Esophagus squamous epithelium (tissue), 5 donors: ENCODE measurements around the gene PLCB1. TPM values are rescaled to one million over a fixed set of nuclear protein-coding genes. Genes with fewer than 3 reads are reported as not detected.
"Not testable (repeated sequence)": the region's sequence is repeated elsewhere in the genome, so short reads cannot be mapped to it uniquely, and the experiment has no call there.

Experiments used
- DNase-seq: peaks from one replicate; lab custom pipeline; 2025; lab: John Stamatoyannopoulos, UW
- H3K27ac ChIP-seq, 4 donors: fragments of 200-600 bp; sonication (generic); one replicate each; pipeline ENCODE4 v1.5.1; 2016 to 2019; ENCODE audit warnings: mild to moderate bottlenecking in 1 of 4
- H3K27me3 ChIP-seq, 4 donors: fragments of 200-600 bp; sonication (generic); 1 replicate in 3 of 4; 2 replicates in 1 of 4; pipeline versions ENCODE4 v1.5.1 to v1.6.0; 2017 to 2021; ENCODE audit warnings: antibody characterized with exemption in 1 of 4
- H3K36me3 ChIP-seq, 3 donors: fragments of 200-600 bp; sonication (generic); one replicate each; pipeline ENCODE4 v1.5.1; 2016 to 2019
- H3K4me1 ChIP-seq, 3 donors: fragments of 200-600 bp; sonication (generic); one replicate each; pipeline ENCODE4 v1.5.1; 2017 to 2019
- H3K4me3 ChIP-seq, 4 donors: fragments of 200-600 bp; sonication (generic); 1 replicate in 3 of 4; 2 replicates in 1 of 4; pipeline ENCODE4 v1.5.1; 2016 to 2019; ENCODE audit warnings: mild to moderate bottlenecking in 2 of 4, moderate library complexity in 1 of 4
- H3K9me3 ChIP-seq, 3 donors: fragments of 200-600 bp; sonication (generic); one replicate each; pipeline ENCODE4 v1.5.1; 2016 to 2019
- CTCF ChIP-seq, 6 experiments: fragments of 450-650 bp in 4 of 6; fragments of 200-600 bp in 2 of 6; sonication (generic) in 2 of 6; IDR thresholded peaks; one replicate each; pipeline ENCODE4 v1.5.1; 2016 to 2019; ENCODE audit warnings: antibody characterized with exemption in 6 of 6, mild to moderate bottlenecking in 4 of 6, moderate library complexity in 4 of 6
- POLR2A ChIP-seq, 4 donors: fragments of 450-650 bp; IDR thresholded peaks; one replicate each; pipeline ENCODE4 v1.6.1; 2017; ENCODE audit warnings: antibody characterized with exemption in 4 of 4, mild to moderate bottlenecking in 4 of 4, moderate library complexity in 3 of 4
- WGBS, 2 donors: methylation state at CpG; one replicate each; pipeline ENCODE4 v1.1.5; 2018; 5-methylcytosine and 5-hydroxymethylcytosine counted together
- intact Hi-C: fragments of 100-400 bp; cut with DNase I; formaldehyde crosslinking; loops from one replicate; pipeline ENCODE4 v1.15.0; 2022
- total RNA-seq, 4 donors: library from RNA; depleted of rRNA; stranded (reverse); fragments of >200 nt; gene quantifications; one replicate each; pipeline ENCODE4 v1.1.0, GENCODE V29; 2016
- donor health status: DM: yes; HTN: yes; CAD: no.

Gene PLCB1
- total RNA-seq, 4 donors from 2014 or later = 1.9 to 20.4 (median 5.0) TPM

DNA sequence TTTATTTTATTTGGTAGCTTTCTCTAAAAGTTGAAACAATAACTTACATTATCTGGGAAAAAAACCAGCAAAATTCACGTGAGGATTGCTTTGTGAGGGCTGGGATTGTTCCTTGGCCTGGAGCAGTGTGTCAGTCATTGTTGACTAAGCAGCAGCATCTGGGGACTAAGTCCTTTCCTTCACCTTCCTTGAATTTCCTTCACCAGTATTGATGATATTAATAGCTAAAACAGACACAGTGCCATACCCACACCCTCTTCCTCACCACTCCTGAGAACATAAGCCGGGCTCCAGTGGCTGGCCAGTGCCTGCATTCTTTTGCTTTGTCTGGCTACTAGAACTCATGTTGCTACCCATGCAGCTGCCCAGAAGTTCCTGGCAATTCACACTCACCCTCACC, 23.7 kb downstream of the PLCB1 start:
- H3K36me3 ChIP-seq = no peaks in the 10 kb centered on the region
- H3K27me3 ChIP-seq = no peaks in the 10 kb centered on the region
- DNase-seq = no peak
- H3K9me3 ChIP-seq = no peaks in the 10 kb centered on the region
- peak overlapping the region in 3 of 4 donors; percentile 39 to 69 (median 58) for H3K27ac ChIP-seq
- peaks cover 0 to 63% (median 45%) of the 10 kb centered on the region in 3 donors for H3K4me1 ChIP-seq
- WGBS, 2 donors = 43 to 45% methylated on average over 2 of the region's 2 CpGs
- H3K4me3 ChIP-seq = no peak overlapping the region
- intact Hi-C loops = no loop called here
- TF ChIP-seq POLR2A (IDR thresholded peaks at IDR 0.05) (no peak), CTCF (IDR thresholded peaks at IDR 0.05) (no peak)

DNA sequence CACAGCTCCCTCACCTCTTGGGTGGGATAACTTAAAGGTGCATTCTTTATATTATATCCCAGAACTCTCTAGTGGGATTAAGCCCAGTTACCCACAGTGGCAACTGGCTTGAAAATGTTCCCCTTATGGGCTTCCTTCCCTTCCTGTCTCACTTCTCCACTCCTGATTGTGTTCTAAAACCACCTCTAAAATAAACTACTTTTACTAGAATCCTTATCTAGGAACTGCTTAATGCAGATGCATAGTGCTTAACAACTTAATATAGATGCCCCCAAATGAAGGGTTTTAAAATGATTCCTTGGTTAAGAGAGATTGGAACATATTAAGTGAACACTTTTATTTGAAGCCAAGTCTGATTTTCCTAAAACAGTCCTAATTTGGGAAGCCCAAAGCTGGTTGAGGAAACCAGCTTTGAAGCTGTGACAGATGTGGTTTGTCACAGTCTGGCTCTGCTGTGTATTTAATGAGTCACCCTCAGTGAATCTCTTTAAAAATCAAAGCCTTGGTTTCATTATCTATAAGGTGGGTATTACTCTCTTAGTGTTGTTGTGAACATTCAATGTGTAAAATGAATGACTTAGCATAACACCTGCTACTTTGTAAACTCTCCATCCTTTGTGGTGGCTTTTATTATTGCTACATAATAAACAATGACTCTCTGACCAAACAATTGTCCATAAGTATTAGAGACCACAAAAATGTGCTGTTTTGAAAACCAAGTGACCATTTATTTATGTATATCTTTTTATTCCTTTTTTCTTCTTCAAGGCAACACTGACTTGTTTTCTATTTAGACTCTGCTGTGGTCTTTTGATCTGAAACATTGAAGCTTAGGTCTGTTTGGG, 24.4 kb downstream of the PLCB1 start:
- DNase-seq = no peak
- intact Hi-C loops = no loop called here
- Histone ChIP-seq H3K4me1 (peaks cover 0 to 61% (median 40%) of the 10 kb centered on the region in 3 donors), H3K27ac (peak overlapping the region in 3 of 4 donors; percentile 39 to 69 (median 58)), H3K9me3 (no peaks in the 10 kb centered on the region), H3K36me3 (no peaks in the 10 kb centered on the region), H3K27me3 (no peaks in the 10 kb centered on the region), H3K4me3 (no peak overlapping the region)
- TF ChIP-seq CTCF (IDR thresholded peaks at IDR 0.05) = no peak
- no peak for TF ChIP-seq POLR2A (IDR thresholded peaks at IDR 0.05)

- 85 to 90% methylated on average over 1 of the region's 1 CpG for WGBS, 2 donors
- H3K4me3 ChIP-seq, H3K27ac ChIP-seq, H3K27me3 ChIP-seq, intact Hi-C loops, DNase-seq, H3K36me3 ChIP-seq, H3K9me3 ChIP-seq: not testable (repeated sequence)
- peaks cover 0 to 37% (median 22%) of the 10 kb centered on the region in 3 donors for H3K4me1 ChIP-seq
Observed at GRCh38 chr20:8159217-8159616, 27.2 kb downstream of the PLCB1 start.

- Histone ChIP-seq H3K27ac (peak overlapping the region in 3 of 4 donors; percentile 8 to 23 (median 14)), H3K4me1 (peaks cover 0 to 18% (median 7%) of the 10 kb centered on the region in 3 donors), H3K36me3 (no peaks in the 10 kb centered on the region), H3K4me3 (no peak overlapping the region), H3K9me3 (no peaks in the 10 kb centered on the region), H3K27me3 (no peaks in the 10 kb centered on the region)
- no peak for TF ChIP-seq CTCF (IDR thresholded peaks at IDR 0.05)
- no peak for TF ChIP-seq POLR2A (IDR thresholded peaks at IDR 0.05)
- intact Hi-C loops = no loop called here
- no peak for DNase-seq
- 59 to 60% methylated on average over 4 of the region's 4 CpGs for WGBS, 2 donors
Observed at GRCh38 chr20:8161264-8162071, 29.4 kb downstream of the PLCB1 start.

DNA sequence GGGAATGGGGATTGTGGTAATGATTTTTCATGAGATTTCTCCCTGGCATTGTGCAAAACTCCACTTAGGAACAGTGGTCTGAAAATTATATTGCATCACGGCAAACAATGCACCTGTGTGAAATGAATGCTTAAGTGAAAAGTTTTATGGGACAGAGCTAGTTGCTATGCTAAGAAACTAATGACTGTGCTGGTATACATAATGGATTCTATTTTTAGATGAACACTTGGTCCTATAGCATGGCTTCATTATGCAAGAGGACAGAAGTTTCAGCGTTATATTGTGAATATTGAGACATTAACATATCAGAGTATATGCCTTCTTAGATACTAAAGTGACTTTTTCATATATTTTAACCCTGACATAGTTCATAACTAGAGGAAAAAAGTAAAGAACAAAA, 30.5 kb downstream of the PLCB1 start:
- intact Hi-C loops = no loop called here
- DNase-seq = no peak

More for the DNA sequence above, 30.5 kb downstream of the PLCB1 start:
- Histone ChIP-seq H3K27ac (no peak overlapping the region), H3K4me3 (no peak overlapping the region), H3K4me1 (peaks cover 0 to 8% (median 0%) of the 10 kb centered on the region in 3 donors), H3K27me3 (no peaks in the 10 kb centered on the region), H3K36me3 (no peaks in the 10 kb centered on the region), H3K9me3 (no peaks in the 10 kb centered on the region)
- 72 to 88% methylated on average over 2 of the region's 2 CpGs for WGBS, 2 donors
- TF ChIP-seq POLR2A (IDR thresholded peaks at IDR 0.05) = no peak
- no peak for TF ChIP-seq CTCF (IDR thresholded peaks at IDR 0.05)
